ENCODE measurements around the gene GPR137.
A peak's percentile ranks its signal among the peaks of the same experiment; 100 is the strongest.

Gene GPR137

DNA sequence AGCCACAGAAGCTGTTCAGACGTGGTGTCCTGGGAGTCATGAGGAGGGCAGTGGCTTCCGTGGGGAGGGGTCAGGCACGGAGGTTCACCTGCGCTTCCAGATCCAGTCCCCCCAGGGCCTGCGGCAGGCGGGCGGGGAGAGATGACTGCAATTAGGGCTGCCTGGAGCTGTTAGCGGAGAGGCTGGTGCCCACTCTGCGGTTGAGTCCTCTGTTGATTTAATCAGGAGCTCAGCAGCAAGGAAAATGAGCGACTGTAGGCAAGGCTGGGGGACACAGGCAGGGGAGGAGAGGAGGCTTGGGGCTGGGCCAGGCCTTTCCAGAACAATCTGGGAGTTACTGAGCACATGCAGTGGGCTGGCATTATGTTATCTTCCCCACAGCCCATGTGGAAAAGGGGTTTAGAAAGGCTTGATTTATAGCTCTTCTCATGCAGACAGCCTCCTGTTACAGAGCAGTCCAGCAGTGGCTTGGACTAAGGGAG is 21.2 kb upstream of the GPR137 start:
- DNase-seq: no peak

DNA sequence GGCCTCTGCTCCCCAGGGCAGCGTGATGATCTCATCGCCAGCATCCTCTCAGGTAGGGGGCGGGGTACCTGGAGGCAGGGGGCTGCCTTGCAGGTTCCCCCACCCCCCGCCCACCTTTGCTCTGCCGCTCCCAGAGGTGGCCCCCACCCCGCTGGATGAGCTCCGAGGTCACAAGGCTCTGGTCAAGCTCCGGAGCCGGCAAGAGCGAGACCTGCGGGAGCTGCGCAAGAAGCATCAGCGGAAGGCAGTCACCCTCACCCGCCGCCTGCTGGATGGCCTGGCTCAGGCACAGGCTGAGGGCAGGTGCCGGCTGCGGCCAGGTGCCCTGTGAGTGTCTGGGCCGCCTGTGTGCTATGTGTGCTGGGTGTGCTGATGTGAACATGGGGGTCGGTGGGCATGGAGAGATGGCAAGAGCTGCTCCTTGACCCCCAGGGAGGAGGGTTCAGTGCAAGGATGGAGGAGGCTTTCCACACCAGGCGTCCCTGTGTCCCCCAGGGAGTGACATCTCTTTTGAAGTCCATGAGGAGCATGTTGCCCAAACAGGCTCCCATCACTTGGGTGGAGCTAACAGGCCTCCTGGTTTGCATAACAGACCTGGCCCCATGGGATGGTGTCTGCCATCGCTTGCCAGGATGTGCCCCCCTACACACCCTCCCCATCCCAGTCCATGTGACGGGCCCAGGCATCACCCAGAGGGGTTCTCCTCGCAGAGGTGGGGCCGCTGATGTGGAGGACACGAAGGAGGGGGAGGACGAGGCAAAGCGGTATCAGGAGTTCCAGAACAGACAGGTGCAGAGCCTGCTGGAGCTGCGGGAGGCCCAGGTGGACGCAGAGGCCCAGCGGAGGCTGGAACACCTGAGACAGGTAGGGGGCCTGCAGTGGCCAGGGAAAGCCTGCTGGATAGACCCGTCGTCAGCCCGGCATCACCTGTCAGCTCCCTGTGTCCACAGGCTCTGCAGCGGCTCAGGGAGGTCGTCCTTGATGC is 20.2 kb upstream of the GPR137 start:
- no peak for DNase-seq

DNA sequence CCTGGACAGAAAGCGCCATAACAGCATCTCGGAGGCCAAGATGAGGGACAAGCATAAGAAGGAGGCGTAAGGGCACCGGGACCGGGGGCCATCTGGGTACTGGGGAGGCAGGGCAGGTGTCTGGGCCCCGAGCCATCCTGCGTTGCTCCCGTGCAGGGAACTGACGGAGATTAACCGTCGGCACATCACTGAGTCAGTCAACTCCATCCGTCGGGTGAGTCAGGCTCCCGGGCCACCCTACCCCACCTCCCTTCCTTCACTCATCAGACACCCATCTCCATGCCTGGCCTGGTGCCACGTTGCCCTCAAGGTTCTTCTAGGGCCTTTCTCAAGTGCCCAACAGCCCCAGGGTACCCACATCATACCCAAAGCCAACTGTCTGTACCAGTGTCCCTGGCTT is 19.3 kb upstream of the GPR137 start:
- DNase-seq: no peak

DNA sequence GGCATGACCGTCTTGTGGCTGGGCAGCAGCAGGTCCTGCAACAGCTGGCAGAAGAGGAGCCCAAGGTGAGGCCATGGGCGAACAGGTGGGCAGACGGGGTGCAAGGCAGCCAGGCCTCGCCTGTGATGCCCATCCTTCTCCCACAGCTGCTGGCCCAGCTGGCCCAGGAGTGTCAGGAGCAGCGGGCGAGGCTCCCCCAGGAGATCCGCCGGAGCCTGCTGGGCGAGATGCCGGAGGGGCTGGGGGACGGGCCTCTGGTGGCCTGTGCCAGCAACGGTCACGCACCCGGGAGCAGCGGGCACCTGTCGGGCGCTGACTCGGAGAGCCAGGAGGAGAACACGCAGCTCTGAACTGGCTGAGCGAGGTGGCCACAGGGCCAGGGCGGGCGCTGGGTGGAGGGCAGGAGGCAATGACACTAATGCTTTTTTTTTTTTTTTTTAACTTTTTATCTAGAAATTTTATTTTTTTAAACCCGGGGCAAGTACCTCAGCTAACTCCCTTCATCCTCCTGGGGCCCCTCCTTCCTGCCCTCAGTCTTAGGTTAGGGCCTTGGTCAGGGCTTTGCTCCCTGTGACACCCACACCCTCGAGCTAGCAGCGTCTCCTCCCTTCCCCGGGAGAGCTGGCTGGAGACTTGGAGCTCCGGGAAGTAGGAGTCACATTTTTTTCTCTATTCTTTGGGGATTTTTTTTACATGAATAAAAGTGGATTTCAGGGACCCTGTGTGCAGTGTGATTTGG is 18.3 kb upstream of the GPR137 start:
- no peak for DNase-seq

DNA sequence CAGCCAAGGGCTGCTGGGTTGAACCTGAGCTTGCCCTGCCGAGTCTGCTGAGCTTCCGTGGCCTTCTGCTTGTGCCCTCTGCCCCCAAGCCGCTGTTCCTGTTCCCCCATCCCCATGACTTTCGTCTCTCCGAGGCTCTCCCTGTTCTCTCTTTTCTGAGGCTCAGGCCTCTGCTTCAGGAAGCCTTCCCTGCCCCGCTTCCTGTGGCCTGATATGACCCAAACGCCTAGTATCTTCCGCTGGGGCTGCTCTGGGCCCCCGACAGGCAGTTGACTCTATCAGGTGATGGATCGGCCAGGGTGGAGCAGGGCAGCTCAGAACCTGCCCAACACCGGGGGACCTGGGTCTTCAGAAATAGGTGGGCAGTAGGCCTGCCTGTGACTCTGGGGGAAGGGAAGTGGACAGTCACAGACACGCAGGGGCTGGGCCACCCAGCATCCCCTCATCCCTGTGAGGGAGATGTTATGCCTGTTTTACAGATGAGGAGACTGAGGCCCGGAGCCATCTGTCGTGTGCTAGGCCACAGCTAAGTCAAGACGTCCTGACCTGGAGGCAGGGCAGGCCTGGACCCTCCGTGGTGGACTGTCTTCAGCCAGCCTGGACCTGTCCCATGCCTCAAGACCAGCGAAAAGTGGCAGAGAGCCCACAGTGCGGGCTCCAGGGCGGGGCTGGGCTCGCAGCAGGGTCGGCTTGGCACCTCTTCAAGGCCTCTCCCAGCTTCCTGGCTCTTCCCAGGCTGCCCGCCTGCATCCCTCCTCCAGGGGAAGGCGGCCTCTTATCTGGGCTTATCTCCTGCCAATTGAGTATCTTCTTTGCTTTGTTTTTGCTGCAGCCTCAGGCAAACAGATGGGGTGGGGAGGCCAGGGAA is 17.4 kb upstream of the GPR137 start:
- no peak for DNase-seq

DNA sequence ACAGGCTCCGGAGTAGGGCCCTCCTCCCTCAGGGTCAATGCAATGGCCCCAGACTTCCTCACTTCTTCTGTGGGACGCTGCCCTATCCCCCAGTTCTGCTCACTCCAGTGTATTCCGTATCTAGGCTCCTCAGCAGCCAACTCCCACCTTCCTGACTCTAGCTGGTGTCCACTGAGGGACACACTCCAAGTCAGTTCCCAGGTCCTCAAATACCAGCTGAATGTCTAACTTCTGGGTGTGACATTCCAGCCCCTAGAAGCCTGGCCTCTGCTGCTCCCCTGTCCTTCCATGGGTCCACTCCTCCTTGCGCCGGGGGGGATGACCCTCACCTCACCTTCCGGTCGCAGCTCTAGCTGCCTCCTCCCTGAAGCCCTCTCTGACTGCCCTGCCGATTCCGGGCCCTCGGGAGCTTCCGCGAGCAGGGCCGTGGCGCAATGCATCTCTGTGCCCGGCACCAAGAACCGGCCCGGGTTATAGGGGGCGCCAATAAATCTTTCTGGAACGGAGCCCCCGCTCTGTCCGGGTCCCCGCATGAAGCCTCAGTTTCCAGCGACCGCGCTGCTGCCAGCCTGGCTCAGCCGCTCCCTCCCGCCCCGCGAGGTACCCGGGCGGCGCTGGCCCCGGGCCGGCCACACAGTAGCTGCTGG is 16.6 kb upstream of the GPR137 start:
- DNase-seq: peak; percentile 42

DNA sequence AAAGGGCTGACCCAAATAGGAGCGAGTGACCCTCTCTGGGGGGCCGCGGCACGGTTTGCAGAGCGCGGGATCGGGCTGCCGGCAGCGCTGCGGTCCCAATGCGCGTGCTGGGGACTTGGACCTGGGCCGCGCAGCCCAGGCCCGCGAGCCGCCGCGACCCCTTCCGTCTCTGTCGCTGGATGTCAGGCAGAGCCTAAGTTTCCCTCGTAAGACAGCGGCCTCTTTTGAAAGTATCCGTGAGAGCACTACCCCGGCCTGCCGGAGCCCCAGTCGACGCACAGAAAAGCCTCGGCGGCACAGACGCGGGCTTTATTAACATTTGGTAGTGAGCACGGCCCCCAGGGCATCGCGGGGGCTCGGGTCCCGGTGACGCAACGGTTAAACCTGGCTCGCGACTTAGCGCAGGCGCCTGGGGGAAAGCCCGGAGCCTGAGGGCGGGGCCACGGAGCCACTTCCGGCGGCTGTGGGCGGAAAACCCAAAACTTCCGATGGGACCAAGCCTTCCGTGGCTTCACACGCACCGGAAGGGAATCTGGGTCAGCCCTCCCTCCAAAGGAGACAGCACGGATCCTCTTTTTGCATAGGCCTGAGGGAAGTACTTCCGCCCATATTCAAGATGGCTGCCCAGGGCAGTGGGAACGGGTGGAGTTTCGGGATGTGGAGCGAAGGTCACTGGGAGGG is 16.0 kb upstream of the GPR137 start:
- peak; percentile 98 for DNase-seq

DNA sequence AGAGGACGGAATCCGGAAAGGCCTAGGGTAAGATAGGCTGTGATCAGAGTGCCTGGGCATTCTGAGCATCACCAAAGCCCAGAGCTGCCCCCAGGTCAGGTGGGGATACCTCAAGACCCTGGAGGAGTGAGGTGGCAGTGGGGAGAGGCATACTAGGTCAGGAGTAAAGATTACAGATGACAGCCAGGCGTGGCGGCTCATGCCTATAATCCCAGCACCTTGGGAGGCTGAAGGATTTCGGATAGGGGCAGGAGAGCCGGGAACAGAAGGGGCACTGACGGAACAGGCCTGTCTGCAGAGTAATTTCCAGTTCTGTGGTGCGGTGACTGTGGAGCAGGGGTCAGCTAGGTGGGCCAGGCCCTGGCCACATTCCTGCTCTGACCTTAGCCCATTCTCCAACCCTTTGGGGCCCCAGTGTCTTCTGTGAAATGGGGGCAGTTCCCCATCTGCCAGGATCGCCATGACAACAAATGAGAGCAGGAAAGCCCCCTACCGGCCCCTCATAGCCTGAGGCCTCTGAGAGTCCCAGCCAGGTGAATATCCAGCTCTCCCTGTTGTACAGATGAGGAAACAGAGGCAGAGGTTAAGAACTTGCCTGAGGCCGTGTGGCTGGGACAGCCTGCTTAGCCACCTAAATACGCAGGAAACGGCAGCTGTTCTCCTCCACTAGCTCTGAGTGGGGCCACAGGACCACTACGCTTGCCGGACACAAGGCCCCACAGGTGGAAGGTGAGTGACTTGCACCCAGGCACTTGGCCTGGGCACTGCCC is 10.4 kb upstream of the GPR137 start:
- DNase-seq: no peak

DNA sequence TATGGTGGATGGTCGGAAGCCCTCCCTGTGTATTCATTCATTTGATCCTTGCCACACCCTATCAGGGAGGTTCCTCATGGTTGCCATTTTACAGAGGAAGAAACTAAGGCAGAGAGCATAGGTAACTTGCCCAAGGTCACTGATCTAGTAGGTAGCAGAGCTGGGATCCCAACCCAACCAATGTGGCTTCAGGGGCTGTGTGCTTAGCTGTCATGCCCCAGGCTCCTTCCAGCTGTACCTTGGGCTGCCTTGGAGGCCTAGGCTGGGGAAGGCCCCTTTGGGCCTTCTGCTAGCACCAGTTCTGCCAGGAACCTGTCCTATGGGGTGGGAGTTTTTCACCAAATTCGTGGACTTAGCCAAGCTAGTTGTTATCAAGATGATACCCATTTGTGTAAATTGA is 9.8 kb upstream of the GPR137 start:
- DNase-seq: no peak

DNA sequence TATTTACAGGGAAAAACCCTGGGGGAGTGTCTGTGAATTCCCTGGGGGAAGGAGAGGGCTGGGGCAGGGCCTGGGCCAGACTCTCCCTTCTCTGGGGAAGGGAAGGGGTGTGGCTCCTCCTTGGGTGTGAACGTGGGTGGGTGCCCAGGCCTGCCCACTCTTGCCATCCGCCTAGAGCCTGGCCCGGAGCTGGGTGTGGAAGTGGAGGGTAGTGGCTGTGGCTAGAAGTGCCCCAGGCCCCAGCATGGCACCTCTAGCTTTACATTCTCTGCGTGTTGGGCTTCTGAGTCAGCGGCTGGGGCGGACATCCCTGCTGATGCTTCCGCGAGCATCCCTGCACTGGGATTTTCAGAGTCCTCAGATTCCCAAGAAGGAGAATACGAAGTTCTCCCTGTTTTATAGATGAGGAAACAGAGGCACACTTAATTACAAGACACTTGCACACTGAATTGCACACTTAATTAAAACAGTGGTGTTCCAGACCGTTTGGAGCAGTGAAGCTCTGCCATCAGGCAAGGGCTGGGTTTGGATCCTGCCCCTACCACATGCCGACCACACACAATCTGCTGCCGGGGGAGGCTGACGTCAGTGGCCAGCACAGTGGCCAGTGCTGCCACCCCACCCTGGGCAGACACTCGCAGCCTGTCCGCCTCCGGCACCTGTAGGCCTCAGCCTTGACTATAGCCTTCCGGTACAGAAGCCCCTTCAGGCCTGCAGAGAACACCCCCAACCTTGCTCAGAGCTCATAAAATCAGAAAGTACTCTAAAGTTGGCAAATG is 8.8 kb upstream of the GPR137 start:
- no peak for DNase-seq

DNA sequence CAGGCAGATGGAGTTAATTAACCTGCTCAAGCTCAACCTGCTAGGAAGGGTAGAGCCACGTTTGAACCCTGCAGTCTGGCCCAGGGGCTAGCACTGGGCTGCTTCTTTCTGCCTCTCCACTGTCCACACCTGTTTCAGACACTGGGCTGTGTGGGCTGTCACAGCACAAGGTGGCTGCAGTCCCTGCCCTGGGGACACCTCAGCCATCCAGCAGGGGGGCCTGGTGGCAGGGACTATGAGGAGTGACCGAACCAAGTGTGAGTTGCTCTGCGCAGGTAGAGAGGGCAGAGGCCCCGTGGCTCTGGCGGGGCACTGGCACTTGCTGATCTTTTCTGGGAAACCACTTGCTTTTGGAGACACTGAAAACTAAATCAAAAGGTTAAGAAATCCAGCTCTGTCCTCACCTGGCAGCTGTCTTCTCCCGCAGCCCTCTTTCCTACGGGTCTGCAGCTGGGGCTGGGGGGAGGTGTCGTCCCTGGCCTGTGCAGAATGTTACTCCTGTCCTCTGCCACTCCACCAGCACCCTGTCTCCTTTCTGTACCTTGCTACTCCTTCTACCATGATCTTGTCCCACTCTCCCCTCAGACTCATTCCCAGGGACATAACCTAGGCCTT is 7.0 kb upstream of the GPR137 start:
- DNase-seq: no peak

DNA sequence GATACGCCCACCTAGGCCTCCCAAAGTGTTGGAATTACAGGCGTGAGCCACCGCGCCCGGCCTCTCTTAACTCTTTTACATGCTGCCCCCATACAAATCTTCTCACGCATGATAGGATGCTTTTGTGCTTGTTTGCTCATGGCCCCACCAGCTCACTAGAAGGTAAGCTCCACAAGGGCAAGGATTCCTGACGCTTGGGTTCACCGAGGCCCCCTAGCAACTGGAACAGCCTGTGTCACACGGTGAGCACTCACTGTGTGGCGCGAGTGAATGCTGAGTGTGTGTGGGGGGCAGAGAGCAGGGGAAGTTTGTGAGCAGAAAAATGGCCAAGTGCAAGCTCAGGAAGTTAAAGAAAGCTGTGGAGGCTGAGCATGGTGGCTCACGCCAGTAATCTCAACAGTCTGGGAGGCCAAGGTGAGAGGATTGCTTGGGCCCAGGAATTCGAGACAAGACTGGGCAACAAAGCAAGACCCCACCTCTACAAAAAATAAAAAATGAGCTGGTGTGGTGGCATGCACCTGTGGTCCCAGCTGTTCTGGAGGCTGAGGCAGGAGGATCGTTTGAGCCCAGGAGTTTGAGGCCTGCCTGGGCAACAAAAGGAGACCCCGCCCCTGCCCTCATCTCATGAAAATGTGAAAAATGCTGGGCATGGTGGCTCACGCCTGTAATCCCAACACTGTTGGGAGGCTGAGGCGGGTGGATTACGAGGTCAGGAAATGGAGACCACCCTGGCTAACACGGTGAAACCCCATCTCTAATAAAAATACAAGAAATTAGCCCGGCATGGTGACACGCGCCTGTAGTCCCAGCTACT is 3.5 kb upstream of the GPR137 start:
- no peak for DNase-seq

DNA sequence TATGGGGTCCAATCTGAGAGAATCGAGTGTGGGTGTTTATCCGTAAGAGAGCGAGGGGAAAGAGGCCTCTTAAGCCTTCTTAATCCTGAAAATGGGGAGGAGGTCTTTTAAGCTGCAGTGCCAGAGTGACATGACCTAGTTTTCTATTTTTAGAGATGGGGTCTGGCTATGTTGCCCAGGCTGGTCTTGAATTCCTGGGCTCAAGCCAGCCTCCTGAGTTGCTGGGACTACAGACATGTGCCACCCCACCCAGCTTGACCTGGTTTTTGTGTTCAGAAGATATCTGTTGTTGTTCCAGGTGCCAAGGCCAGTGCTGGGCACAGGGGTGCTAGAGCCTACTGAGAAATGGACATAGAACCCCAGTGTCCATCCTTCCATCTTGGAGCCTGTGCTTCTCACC is 2.6 kb upstream of the GPR137 start:
- DNase-seq: no peak

DNA sequence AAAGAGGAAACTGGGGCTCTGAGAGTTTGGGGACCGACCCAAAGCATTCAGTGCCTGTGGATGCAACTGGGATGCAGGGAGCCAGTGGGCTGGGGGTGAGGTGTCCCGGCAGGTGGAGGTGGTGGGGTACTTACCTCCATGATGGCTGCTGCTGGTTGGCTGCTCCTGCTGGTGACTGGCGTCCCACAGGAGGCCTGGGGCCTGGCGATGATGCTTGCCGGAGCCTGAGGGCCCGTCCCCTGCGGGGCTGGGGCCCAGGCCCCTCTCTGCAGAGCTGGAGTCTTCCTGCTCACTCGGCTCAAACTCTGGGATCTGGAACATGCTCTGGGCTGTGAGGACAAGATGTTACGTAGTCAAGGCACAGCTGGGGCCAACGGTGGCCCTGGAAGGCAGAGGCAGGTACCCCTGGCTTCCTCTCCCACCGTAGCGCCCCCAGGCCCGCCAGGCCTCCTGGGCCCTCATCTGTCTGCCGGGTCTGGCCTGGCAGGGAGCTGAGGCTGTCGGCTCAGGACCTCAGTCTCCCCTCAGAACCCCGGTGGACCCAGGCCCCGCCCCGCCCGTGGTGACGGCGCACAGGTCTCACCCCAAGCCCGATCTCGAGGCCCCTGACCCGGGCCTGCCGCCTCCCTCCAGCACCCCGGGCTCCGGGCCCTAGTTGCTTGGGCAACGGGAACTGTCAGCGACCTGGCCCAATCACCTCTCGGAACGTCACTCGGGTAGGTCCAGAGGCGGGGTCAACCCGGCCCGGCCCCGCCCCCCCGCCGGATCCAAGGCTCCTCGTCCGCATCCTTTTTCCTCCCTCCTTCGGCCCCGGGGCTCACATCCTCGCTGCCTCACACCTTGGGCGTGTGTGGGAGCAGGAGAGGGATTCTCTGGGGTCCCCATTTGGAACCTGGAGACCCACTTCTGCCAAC is 1.3 kb upstream of the GPR137 start, which contains the start of gene BAD:
Gene BAD (minus strand): TSS at position 618 of the 914 bp plus-strand sequence. CDS start 297 bp downstream, at position 321.
- peak; percentile 96 for DNase-seq

DNA sequence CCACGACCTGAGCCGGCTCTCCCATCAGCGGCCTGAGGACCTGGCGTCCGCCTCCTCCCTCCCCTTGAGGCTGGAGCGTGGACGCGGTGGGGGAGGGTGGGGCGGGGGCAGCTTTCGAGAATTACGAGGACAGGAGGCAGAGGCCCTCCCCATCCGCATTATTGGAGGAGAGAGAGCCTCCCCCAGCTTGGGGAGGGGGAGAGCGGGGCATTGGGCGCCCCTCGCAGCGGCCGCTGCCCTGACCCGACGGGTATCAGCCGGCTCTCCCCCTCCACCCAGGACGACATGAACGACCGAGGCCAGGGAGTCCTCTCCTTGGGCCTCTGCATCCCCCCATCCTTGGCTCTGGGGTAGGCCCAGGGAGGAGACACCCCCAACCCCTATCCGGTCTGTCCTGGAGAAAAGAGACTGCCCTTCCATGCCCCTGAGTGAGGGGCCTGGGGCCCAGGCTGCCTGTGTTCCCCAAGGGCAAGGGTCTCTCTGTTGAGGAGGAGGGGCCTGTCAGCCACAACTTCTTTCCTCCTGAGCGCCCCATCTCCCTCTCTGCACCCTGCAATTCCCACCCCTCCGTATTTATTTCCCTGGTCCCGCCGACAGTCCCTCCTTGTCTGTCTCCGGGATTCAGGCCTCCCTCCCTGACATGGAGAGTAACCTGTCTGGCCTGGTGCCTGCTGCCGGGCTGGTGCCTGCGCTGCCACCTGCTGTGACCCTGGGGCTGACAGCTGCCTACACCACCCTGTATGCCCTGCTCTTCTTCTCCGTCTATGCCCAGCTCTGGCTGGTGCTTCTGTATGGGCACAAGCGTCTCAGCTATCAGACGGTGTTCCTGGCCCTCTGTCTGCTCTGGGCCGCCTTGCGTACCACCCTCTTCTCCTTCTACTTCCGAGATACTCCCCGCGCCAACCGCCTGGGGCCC is 495 bp downstream of the GPR137 start:
- peak; percentile 38 for DNase-seq

DNA sequence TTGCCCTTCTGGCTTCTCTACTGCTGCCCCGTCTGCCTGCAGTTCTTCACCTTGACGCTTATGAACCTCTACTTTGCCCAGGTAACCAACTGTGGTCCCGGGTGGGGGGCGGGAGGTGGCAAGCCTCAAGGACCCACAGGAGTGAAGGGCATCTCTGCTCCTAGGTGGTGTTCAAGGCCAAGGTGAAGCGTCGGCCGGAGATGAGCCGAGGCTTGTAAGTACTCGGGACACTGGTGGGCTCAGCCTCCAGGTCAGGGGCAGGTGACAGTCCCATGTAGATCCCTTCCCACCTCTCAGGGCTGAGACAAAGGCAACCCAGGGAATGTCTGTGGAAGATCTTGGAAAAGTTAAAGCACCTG is 1.1 kb downstream of the GPR137 start:
- no peak for DNase-seq
